Measurements from ENCODE around the gene CFAP20DC. TPM values are rescaled to one million over a fixed set of nuclear protein-coding genes. Genes with fewer than 3 reads are reported as not detected.

The CFAP20DC gene
- total and polyA plus RNA-seq, 4 donors = 0.98 to 2.1 (median 1.5) TPM

DNA sequence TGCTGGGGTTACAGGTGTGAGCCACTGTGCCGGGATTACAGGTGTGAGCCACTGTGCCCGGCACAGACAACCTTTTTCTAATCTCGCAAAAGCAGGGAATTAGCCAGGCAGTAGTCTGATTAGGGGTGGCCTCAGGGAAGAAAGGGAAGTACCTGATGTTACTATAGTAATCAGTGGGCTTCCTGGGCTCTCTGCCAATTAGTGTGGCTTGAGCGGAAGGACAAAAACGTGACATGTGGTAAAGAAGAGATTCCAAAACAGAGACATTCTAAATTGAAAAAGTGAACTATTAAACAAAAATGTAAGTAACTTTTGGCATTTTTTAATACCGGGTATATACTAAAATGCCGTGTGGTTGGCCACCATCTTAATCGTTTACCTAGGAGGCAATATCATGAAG, 48.1 kb downstream of the CFAP20DC start:
- H3K27me3 ChIP-seq (ENCODE audit: control insufficient read depth in 4 of 4, insufficient read depth in 4 of 4, low read length in 3 of 4) = no peaks in the 10 kb centered on the region
- 80% methylated on average over 8 of the region's 8 CpGs for WGBS
- no peaks in the 10 kb centered on the region for H3K4me1 ChIP-seq (ENCODE audit: control insufficient read depth in 4 of 4, insufficient read depth in 4 of 4, low read length in 3 of 4)
- DNase-seq (ENCODE audit: low spot score) = no peak
- H3K4me3 ChIP-seq (ENCODE audit: low read depth in 1 of 3, low read length in 3 of 3) = no peak overlapping the region
- H3K27ac ChIP-seq (ENCODE audit: low read depth in 1 of 2, low read length in 2 of 2) = no peak overlapping the region
- H3K9me3 ChIP-seq (ENCODE audit: control insufficient read depth in 4 of 4, low read length in 3 of 4) = no peaks in the 10 kb centered on the region
- no peaks in the 10 kb centered on the region for H3K36me3 ChIP-seq (ENCODE audit: control insufficient read depth in 4 of 4, insufficient read depth in 3 of 4, low read depth in 1 of 4, low read length in 3 of 4)
- TF ChIP-seq RAD21 (IDR thresholded peaks at IDR 0.05) = no peak
- TF ChIP-seq GABPA (IDR thresholded peaks at IDR 0.05 in 1 of 2, conservative IDR thresholded peaks at IDR 0.05 in 1 of 2) = no peak
- no peak for TF ChIP-seq TAF1 (conservative IDR thresholded peaks at IDR 0.05)
- TF ChIP-seq CTCF (IDR thresholded peaks at IDR 0.05; ENCODE audit: low read depth, low read length, missing input control) = no peak
- TF ChIP-seq HNF4G (IDR thresholded peaks at IDR 0.05) = no peak
- no peak for TF ChIP-seq ZBTB33 (IDR thresholded peaks at IDR 0.05)
- no peak for TF ChIP-seq NR2F2 (IDR thresholded peaks at IDR 0.05)
- TF ChIP-seq FOXA2 (IDR thresholded peaks at IDR 0.05) = no peak
- no peak for TF ChIP-seq FOXA1 (IDR thresholded peaks at IDR 0.05)
- TF ChIP-seq ATF3 (IDR thresholded peaks at IDR 0.05) = no peak
- no peak for TF ChIP-seq SP1 (IDR thresholded peaks at IDR 0.05)
- no peak overlapping the region for H3K9ac ChIP-seq (ENCODE audit: low read depth in 1 of 2, low read length in 2 of 2)

GRCh38 chr3:58999774-59000160, 50.1 kb downstream of the CFAP20DC start:
- Histone ChIP-seq H3K27ac (ENCODE audit: low read depth in 1 of 2, low read length in 2 of 2) (no peak overlapping the region), H3K36me3 (ENCODE audit: control insufficient read depth in 4 of 4, insufficient read depth in 3 of 4, low read depth in 1 of 4, low read length in 3 of 4) (no peaks in the 10 kb centered on the region), H3K4me3 (ENCODE audit: low read depth in 1 of 3, low read length in 3 of 3) (no peak overlapping the region), H3K9ac (ENCODE audit: low read depth in 1 of 2, low read length in 2 of 2) (no peak overlapping the region), H3K27me3 (ENCODE audit: control insufficient read depth in 4 of 4, insufficient read depth in 4 of 4, low read length in 3 of 4) (no peaks in the 10 kb centered on the region), H3K9me3 (ENCODE audit: control insufficient read depth in 4 of 4, low read length in 3 of 4) (no peaks in the 10 kb centered on the region), H3K4me1 (ENCODE audit: control insufficient read depth in 4 of 4, insufficient read depth in 4 of 4, low read length in 3 of 4) (peaks cover 0 to 5% (median 2%) of the 10 kb centered on the region in 4 donors)
- TF ChIP-seq CTCF (IDR thresholded peaks at IDR 0.05; ENCODE audit: low read depth, low read length, missing input control) (no peak), HNF4A (conservative IDR thresholded peaks at IDR 0.05) (no peak), NR2F2 (IDR thresholded peaks at IDR 0.05) (no peak), MAX (IDR thresholded peaks at IDR 0.05) (no peak), YY1 (IDR thresholded peaks at IDR 0.05) (no peak), ATF3 (IDR thresholded peaks at IDR 0.05) (no peak), HNF4G (IDR thresholded peaks at IDR 0.05) (no peak), TAF1 (conservative IDR thresholded peaks at IDR 0.05) (no peak), GABPA (IDR thresholded peaks at IDR 0.05 in 1 of 2, conservative IDR thresholded peaks at IDR 0.05 in 1 of 2) (no peak)
- no peak for DNase-seq (ENCODE audit: low spot score)
- WGBS = 88% methylated on average over 1 of the region's 1 CpG
